ENCODE results near the gene ETV4. TPM values are rescaled to one million over a fixed set of nuclear protein-coding genes. Genes with fewer than 3 reads are reported as not detected.

ETV4 gene
- total and polyA plus RNA-seq, 2 of the 13 experiments (the other 11 are each of a cell fraction or from before 2014, with no cell fraction given) = 128 to 330 TPM

- TF ChIP-seq AKNA (CRISPR knock-in tag; IDR thresholded peaks at IDR 0.05; ENCODE audit: borderline replicate concordance) (no peak), PHF21A (CRISPR knock-in tag; IDR thresholded peaks at IDR 0.05) (peak; percentile 92), MEIS2 (CRISPR knock-in tag; IDR thresholded peaks at IDR 0.05) (0 out of 2 replicates have a peak, but pooled peaks have one; percentile 20), ZNF256 (CRISPR knock-in tag; conservative IDR thresholded peaks at IDR 0.05) (no peak), ZNF138 (CRISPR knock-in tag; IDR thresholded peaks at IDR 0.05; ENCODE audit: low read depth) (no peak), NKX3-1 (CRISPR knock-in tag; IDR thresholded peaks at IDR 0.05) (0 out of 2 replicates have a peak, but pooled peaks have one; percentile 66), ZNF704 (CRISPR knock-in tag; IDR thresholded peaks at IDR 0.05; ENCODE audit: borderline replicate concordance) (no peak), ZNF564 (CRISPR knock-in tag; IDR thresholded peaks at IDR 0.05) (no peak), FOSL1 (CRISPR knock-in tag; IDR thresholded peaks at IDR 0.05; ENCODE audit: borderline replicate concordance) (no peak), SAFB2 (CRISPR knock-in tag; IDR thresholded peaks at IDR 0.05; ENCODE audit: borderline replicate concordance, low read depth) (no peak), RFX5 (IDR thresholded peaks at IDR 0.05; ENCODE audit: low read depth, low read length) (peak; percentile 97), ZBTB25 (CRISPR knock-in tag; IDR thresholded peaks at IDR 0.05) (peak; percentile 86), CBFB (CRISPR knock-in tag; IDR thresholded peaks at IDR 0.05) (no peak), EHMT2 (IDR thresholded peaks at IDR 0.05; ENCODE audit: borderline replicate concordance, low read depth, low read length) (no peak), FOXK1 (CRISPR knock-in tag; IDR thresholded peaks at IDR 0.05; ENCODE audit: borderline replicate concordance, low read depth) (peak; percentile 89; the same call in 1 of the 2 replicates), RERE (CRISPR knock-in tag; IDR thresholded peaks at IDR 0.05; ENCODE audit: low read depth) (peak; percentile 96), HNF4G (IDR thresholded peaks at IDR 0.05; ENCODE audit: borderline replicate concordance, low read depth, low read length) (peak; percentile 73; the same call in 1 of the 2 replicates), HNF4G (CRISPR knock-in tag; IDR thresholded peaks at IDR 0.05; ENCODE audit: borderline replicate concordance, low read depth) (peak; percentile 65)
Observed at GRCh38 chr17:43479948-43480347, 66.2 kb downstream of the ETV4 start (continued).
